Midbrain (tissue), 1 donor: ENCODE measurements around the gene MTUS2.

Source experiments
- DNase-seq: peaks from one replicate; lab custom pipeline; 2025; lab: John Stamatoyannopoulos, UW

MTUS2 gene

DNA sequence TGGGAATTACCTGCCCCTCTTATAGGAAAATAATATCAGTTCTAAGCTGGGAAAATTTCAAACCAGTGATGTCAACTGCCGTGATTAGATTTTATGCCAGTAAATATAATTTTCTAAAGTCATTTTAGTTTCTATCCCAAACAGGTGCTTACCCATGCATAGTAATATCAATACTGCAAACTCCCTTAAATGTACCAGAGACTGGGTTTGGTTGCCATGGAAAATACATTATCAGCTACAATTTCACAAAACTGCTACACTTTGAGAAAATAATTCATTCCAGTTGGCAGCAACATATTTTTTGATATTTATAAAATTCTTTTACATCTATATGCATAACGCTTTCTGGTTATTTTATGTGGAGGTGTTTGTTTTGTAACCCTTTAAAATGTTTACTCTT lies 631.8 kb downstream of the MTUS2 start:
- DNase-seq: no peak

DNA sequence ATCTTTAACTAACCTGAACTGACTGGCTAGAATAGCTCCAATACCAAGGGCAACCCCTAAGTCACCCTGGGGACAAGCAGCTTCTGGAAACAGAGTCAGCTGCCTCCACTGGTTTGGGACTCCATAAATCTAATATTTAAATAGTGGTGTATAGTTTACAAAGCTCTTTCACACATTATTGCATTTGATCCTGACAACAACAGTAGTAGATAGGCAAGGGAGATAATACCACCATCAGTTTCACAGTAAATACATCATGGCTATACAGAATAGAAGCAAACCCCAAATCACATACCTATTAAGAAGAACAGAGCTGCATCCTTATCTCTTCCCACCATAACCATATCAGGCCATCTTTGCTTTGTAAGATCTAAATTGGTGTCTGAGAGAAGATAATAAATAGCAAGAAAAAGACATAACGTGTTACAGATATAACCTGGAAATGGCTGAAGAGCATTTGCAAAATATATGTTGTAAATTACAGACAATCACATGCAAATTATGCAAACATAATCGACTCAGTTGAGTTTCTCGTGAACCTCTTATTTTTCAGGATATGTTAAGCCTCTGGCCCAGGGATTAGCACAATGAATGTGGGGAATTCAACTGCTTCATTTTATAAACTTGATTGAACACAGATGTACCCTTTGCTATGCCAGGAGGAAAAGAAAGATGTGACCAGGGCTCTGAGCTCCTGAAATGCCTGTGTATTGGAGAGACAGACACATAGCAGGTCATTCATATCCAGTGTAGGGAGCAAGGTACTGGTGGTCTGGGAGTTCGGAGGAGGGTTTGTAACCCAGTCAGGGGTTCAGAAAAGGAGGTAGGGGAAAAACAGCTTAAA lies 632.9 kb downstream of the MTUS2 start:
- no peak for DNase-seq

DNA sequence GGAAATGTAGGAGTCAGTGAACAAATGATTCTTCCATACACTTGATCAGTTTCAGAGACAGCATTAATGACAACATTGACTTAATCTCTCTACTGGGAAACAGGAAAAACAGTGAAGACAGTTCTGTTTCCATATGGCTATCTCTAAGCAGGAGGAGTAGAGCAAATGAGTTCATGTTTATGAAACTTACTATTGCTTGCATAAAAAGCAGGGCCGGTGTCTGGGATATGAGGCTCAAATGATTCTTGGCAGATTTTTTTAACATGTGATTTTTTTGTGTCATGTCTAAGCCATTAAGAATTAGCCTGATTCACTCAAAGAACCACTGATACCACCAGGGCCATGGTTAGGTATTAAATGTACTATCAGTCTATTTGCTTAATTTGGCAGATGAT lies 633.5 kb downstream of the MTUS2 start:
- no peak for DNase-seq

DNA sequence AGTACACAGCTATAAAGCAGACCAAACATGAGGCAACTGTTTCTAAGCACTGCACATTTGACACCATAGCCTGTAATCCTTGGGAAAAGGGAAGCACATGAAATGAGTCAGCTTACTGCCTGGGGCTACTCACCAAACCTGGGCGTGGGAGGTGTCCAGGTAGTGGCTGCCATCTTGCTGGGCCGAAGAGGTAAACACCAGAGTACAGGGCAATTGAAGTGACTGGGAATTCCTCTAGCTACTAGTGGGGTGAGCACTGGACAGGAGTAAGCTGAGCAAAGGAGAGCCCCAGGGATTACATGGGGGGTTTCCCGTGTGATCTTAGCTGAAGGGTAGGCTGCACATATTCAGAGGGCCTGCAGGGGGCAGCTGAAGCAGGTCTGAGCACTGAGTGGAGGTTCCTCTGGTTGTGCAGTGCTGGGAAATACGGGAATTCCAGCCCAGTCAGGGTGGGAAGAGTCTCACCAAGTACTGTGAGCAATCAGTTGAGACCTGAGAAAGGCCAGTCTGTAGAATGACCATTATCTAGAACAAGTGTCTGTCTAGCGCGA lies 634.9 kb downstream of the MTUS2 start:
- DNase-seq: no peak

DNA sequence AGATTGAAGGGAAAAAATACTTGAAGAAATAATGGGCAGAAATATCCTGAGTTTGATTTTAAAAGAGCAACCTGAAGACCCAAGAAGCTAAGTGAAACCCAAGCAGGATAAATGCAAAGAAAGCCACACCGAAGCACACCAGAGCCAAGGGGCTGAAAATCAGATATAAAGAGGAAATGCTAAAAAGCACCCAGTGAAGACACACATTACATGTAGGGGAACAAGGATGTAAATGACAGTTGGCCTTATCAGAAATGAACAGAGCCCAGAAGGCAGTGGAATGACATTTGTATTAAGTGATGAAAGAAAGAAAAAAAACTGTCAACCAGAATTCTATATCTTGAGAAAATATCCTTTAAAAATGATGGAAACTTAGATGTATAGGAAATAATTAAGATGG lies 636.3 kb downstream of the MTUS2 start:
- DNase-seq: no peak

DNA sequence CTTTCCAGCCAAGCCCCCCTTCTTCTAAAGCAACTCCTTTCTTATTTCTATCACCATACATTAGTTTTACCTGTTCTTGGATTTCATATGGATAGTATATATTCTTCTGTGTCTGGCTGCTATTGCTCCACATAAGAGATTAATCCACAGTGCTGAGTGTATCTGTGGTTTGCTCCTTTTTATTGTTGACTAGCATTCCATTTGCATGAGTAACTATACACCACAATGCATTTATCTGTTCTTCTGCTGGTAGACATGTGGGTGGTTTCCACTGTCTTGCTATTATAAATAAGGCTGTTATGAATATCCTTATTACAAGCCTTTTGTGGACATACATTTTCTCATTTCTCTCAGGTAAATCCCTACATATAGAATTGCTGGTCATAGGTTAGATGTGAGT lies 637.2 kb downstream of the MTUS2 start:
- no peak for DNase-seq

DNA sequence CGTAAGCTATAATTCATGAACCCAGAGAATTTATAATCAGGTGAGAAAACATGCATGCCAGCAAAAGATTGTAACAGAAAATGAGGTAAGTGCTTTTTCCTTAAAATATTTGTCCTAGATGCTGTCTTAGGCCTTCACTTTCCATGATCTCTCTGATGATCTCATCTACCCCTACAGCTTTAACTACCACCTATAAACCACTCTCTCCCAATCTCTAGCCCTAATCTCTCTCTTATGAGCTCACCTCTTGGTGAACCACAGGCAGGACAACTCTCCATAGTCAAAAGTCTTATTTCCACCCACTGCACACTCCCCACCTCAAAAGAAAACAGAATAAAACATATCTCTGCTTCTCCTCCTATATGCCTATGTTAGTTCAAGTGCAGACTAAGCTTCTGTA lies 638.3 kb downstream of the MTUS2 start:
- no peak for DNase-seq

DNA sequence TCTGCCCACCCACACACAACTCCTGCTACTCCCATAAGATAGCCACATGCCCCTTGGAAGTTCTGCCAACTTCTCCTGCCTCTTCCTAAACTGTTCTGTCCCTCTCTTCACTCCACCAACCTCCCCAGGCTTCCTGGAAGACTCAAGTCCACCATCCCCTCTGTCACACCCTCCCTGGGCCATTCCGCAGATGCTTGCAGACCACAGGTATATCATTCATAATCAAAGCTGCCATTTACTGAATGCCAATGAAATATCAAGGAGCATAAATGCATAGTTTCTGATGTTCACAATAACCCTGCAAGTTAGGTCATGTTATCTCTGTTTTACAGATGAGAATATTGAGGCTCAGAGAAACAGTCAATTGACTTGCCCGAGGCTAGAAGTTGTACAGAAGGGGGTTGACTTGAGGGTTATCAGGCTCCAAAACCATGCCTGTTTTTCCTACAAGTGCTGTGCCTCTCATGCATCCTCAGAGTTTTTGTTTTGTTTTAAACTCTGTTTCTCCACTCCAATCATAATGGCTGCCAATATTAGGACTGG lies 639.7 kb downstream of the MTUS2 start:
- DNase-seq: no peak

DNA sequence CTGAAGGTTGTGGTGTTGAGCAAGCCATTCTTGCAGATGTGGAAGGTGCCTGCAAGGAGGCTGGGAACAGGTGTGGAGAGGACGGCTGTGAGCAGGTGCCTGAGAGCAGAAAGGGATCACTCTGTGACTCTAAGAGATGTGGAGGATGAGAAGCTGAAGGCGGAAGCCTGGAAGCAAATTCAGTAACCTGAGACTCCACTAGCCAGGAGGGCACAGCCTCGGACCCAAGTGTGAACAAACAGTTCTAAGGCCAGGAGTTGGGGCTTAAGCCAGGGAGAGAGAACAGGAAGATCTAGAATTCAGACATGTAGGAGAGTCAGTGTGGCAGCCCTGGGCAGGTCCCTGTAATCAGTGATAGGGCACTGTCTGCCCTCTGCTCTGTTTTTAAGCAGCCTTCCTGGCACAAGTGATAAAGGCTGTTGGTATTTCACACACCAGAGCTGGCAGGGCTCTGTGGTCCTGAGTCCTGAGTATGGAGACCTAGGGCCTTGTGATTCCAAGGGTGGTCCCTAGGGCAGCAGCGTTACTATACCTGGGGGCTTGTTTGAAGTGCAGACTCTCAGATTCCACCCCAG lies 644.1 kb downstream of the MTUS2 start:
- DNase-seq: no peak

DNA sequence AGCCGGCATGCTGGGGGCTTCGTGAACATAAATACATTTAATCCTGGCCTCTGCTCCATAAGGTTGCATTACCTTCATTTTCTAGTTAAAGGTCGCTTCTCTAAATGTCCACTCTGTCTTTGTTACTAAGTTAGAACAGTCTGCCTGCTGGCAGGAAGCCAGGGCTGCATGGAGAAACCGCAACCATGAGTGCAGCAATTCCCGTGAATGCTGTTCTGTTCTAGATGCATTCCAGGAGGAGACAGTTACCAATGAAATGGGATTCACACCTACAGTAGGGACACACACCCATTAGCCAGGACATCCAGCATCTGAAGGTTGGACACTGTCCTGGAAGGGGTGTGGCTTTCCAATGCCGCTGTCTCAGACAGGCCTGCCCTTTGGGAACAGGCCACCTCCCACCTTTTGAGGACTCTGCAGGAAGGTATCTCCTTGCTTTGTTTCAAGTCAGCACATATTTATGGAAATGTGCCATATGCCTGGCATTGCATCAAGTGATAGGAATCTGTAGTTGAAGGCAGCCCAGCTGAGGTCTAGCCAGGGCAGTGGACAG lies 645.7 kb downstream of the MTUS2 start:
- no peak for DNase-seq

DNA sequence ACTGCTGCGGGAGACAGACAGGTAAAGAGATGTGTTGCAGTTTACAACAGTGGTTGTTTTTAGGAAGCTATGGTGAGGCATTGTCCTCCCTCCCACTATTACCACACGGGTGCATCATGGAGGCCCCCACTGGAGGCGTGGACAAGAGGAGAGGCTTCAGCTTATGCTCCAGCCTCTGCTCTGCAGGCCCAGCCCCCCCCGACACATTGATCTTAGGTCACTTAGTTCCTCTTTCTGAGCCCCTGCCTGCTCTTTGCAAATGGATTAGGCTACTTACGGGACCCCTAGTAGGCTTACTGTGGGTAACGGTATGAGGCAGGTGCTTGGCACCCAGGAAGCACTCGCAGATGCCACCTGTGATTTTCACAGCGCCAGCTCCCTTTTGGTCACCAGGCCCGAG lies 651.4 kb downstream of the MTUS2 start:
- no peak for DNase-seq

DNA sequence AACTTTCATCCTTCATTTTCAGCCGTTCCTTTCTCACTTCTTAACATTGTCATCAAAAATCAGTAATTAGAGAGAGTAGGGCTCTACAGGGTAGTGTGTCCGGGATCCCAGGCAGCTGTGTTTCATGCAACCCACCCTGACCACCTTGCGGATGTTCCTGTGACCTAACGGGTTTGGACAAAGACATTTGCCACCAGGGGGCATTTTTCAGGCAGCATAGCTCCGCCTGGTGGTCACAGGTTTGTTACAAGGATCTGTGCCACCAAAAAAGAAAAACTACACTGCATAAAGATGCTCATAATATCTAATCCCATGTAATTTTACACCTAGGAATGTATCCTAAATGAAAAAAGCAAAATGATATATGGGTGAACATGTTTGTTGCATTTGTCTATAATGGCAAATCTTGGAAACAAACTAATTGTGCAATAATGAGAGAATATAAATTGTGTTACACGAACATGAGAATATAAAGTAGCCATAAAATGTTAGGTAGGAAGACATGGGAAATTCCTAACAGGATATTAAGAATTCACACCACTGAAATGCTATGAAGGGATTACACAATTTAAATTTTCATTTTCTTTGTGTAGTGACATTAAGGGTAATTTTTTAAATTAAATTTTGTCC lies 652.3 kb downstream of the MTUS2 start:
- no peak for DNase-seq

DNA sequence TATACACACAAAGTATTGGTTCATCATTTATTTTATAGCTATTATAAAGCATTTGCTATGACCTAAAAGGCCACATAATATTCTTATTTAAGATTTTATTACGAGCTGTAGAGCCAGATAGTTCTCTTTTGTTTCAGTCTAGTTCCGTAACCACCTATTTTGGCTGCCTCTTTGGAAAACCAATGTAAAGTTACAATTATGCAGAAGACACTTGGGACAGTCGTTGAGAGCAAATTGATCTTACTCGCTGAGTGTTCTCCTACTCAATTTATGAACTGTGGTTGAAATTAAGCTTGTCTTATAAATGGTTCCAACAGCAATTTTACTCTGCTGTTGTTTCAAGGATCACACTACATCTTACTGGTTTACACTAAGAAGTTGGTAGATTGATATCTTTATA lies 653.0 kb downstream of the MTUS2 start:
- DNase-seq: no peak

DNA sequence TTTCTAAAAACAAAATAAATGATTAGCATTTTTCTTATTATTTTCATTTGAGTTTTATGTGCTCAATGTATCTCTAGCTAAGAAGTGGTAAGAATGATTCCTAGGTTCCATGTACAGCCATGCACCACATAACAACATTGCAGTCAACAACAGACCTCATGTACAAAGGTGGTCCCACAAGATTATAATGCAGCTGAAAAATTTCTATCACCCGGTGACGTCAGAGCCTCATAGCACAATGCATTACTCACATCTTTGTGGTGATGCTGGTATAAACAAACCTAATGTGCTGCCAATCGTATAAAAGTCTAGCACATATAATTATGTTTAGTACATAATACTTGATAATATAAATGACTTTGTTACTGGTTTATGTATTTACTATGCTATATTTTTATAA lies 654.9 kb downstream of the MTUS2 start:
- DNase-seq: no peak

DNA sequence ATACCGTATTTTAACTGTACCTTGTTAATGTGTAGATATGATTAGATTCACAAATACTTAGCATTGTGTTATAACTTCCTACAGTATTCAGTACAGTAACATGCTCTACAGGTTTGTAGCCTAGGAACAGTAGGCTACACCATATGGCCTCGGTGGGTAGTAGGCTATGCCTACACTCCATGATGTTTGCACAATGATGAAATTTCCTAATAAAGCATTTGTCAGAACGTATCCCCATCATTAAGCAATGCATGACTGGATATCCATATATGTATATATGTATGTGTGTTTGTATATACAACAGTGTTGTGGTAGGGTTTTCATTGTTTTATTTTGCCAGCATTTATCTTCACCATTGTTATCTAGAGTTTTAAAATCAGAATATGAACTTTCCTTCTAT lies 655.9 kb downstream of the MTUS2 start:
- no peak for DNase-seq

DNA sequence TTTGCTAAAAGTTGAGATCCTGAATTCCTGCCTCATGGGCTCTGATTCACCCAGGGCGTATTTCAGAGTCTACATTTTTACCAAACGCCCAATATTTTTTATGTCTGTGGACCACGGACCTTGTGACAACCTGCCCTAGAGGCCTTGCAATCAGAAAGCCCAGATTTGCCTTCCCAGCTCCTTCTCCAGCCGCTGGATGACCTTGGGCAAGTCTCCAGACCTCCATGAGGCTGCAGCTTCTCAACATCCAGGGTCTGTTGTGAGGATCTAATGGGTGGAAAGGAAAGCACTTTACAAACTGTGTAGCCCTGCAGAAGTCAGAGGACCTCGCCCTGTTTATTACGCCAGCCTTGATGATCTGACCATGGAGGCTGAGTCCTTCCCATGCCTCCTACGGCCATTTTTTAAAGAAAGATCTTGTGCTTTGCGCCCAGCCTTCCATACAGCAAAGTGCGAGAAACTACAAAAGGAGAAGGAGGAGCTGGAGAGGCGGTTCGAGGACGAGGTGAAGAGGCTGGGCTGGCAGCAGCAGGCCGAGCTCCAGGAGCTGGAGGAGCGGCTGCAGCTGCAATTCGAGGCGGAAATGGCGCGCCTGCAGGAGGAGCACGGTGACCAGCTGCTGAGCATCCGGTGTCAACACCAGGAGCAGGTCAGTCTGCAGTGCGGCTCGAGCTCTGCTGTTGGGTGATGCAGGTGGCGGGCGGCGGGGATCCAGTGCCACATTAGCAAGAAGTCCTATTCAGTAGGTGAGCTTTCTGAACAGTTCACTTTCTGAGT lies 659.8 kb downstream of the MTUS2 start:
- DNase-seq: no peak

DNA sequence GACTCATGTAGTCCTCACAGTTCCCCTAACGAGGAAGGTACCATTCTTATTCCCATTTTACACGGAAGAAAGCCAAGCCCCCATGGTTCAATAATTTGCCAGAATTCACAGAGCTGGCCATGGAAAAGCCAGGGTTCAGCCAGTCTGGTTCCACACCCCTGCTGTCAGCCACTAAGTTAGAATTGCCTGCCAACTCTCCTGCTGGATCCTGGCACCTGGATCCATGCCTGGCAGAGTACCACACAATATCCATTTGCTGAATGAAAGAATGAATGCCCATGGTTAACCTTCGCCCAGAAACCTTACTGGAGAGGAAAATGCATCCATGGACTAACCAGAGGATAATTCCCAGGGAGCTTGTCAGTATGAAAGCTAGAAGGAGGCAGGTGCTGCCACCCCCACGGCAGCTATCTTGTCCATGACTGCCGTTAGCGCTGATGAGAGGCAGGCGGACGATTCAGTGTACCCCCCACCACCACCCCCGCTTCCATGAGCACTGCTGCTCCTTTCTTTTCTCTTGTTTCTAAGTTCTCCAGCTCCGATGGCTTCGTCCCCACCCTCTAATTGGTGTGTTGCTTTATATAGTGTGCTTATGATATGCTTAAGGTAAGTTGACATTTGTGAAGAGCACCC lies 660.9 kb downstream of the MTUS2 start:
- DNase-seq: no peak

DNA sequence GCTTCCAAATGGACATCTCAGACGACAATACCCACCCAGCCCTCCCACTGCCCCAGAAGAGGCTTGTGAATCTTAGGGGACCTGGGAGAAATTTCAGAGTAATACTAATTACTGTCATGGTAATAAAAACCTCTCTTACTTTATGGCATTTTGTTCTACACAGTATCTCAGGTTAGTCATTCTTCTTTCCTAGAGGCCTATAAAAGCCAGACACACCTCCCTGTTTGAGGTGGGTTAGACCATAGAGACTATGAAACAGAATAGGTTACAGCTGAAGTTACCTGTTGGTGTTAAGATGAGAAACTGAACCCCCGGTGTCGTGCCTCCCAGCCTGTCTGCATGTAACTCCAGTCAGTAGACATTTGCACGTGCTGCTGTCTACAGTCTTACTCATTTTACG lies 661.5 kb downstream of the MTUS2 start:
- DNase-seq: no peak

DNA sequence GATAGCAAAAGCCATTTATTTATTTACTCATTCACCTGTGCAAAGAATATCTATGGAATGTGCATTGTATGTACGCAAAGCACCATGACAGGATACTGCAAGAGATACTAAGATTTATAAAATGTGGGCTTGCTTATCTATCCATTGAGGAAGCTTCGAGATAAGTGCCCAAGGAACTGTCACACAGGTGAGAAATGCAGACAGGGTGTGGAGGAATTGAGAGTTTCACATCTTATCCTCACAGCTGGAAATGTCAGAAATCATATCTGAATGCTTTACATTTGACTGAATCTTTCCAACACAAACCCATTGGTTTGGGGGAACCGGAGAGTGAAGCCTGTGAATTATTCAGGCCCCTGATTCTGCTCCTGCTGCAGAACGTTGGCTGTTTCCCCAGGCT lies 662.4 kb downstream of the MTUS2 start:
- no peak for DNase-seq

DNA sequence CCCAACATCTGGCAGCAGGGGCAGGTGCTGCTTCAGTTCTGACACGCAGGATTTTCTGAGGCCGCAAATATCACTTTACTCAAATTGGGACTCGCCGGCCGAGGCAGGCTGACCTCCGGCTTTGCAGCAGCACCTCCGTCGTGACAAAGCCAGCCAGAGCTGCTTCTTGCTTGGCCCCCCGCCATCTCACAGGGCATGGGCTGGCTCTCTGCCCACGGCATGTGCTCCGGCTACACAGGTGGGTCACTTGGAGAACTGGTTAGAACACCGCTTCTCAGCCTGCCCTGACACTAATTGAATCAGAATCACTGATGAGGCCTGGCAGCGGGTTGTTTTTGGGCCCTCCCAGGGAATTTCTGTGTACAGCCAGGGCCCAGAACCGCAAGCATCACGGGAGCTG lies 663.1 kb downstream of the MTUS2 start:
- no peak for DNase-seq

DNA sequence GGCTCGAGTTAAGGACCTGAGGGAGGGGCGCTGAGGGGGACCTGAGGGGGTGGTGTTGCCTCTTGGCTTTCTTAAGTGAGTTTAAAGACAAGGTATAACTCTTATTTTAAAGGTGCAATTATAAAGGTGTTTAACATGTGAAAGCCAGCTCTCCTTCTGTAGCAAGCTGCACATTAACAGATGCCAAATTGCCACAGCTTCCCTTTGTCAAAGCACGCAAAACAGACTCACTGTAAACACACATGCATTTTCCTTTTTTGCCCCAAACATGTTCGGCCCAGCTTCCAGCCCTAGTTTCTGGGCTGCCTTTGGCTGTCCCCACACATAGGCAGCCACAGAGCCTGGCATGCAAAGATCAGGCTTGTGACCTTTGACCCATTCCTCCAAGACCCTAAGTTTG lies 663.5 kb downstream of the MTUS2 start:
- no peak for DNase-seq
